ENCODE measurements around the gene APBA2. TPM values are rescaled to one million over a fixed set of nuclear protein-coding genes. Genes with fewer than 3 reads are reported as not detected.

APBA2 gene
- total RNA-seq, 1 donor from 2014 or later: 35.8 TPM

- TF ChIP-seq EZH2 (IDR thresholded peaks at IDR 0.05) (no peak), CTCF (IDR thresholded peaks at IDR 0.05) (no peak), EZH2phosphoT487 (IDR thresholded peaks at IDR 0.05) (no peak)
- H3K27ac Mint-ChIP-seq: no peak overlapping the region
- H3K27ac ChIP-seq: no peak overlapping the region
- no peaks in the 10 kb centered on the region for H3K9me3 ChIP-seq (ENCODE audit: low read depth)
- no peak for DNase-seq (ENCODE audit: low spot score)
- peaks cover 61% of the 10 kb centered on the region for H3K79me2 ChIP-seq (ENCODE audit: low read depth)
- peaks cover 55% of the 10 kb centered on the region for H3K4me1 ChIP-seq
- H3K4me3 ChIP-seq: no peak overlapping the region
- no peak overlapping the region for H3K4me2 ChIP-seq
- no peak overlapping the region for H3K9ac ChIP-seq
- H3K27me3 Mint-ChIP-seq (ENCODE audit: insufficient read depth, low read depth): no peaks in the 10 kb centered on the region
- no peaks in the 10 kb centered on the region for H3K36me3 Mint-ChIP-seq
- no peaks in the 10 kb centered on the region for H3K36me3 ChIP-seq
- H3K4me3 Mint-ChIP-seq: no peak overlapping the region
- peaks cover 35% of the 10 kb centered on the region for H3F3A ChIP-seq (ENCODE audit: low read depth)
- H3K27me3 ChIP-seq: no peaks in the 10 kb centered on the region
- peaks cover 68% of the 10 kb centered on the region for H4K20me1 ChIP-seq (ENCODE audit: low read depth)
- peaks cover under 1% of the 10 kb centered on the region for H3K9me3 Mint-ChIP-seq
- peaks cover 27% of the 10 kb centered on the region for H3K4me1 Mint-ChIP-seq
- no peak overlapping the region for H2AFZ ChIP-seq (replicated peaks)
These were observed 28.8 kb downstream of the APBA2 start for GRCh38 chr15:28914483-28915023.

- Mint-ChIP-seq H3K36me3 (no peaks in the 10 kb centered on the region), H3K4me3 (no peak overlapping the region), H3K27me3 (ENCODE audit: insufficient read depth, low read depth) (no peaks in the 10 kb centered on the region), H3K27ac (no peak overlapping the region), H3K9me3 (no peaks in the 10 kb centered on the region), H3K4me1 (peaks cover 27% of the 10 kb centered on the region)
- H3K36me3 ChIP-seq: no peaks in the 10 kb centered on the region
- H3F3A ChIP-seq (ENCODE audit: low read depth): peaks cover 30% of the 10 kb centered on the region
- H3K27ac ChIP-seq: no peak overlapping the region
- peaks cover 62% of the 10 kb centered on the region for H3K79me2 ChIP-seq (ENCODE audit: low read depth)
- H3K9ac ChIP-seq: no peak overlapping the region
- DNase-seq (ENCODE audit: low spot score): no peak
- H3K4me1 ChIP-seq: peaks cover 48% of the 10 kb centered on the region
- no peak overlapping the region for H2AFZ ChIP-seq (replicated peaks)
- H3K4me3 ChIP-seq: no peak overlapping the region
- no peak for TF ChIP-seq CTCF (IDR thresholded peaks at IDR 0.05)
- TF ChIP-seq EZH2phosphoT487 (IDR thresholded peaks at IDR 0.05): no peak
- TF ChIP-seq EZH2 (IDR thresholded peaks at IDR 0.05): no peak
- no peaks in the 10 kb centered on the region for H3K27me3 ChIP-seq
- no peak overlapping the region for H3K4me2 ChIP-seq
- no peaks in the 10 kb centered on the region for H3K9me3 ChIP-seq (ENCODE audit: low read depth)
- peaks cover 68% of the 10 kb centered on the region for H4K20me1 ChIP-seq (ENCODE audit: low read depth)
These were observed 29.5 kb downstream of the APBA2 start for GRCh38 chr15:28915041-28915810.

DNA sequence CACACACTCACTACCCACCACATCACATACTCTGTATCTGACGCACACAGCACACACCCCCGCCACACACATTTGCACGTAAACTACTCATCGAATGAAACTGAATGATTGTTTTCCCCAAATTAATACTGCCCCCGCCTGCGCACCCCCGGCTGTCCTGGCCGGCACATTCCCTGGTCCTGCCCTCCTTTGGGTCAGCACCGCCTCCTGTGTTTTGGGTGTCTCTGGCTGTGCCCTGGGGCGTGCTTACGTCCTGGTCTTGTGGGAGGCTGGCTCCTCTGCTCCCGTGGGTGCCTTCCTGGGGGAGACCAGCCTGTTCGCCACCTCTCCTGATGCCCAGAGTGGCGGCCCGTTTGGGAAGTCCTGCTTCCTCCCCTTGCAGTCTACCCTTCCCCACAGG, 30.2 kb downstream of the APBA2 start:
- Histone ChIP-seq H3K27me3 (no peaks in the 10 kb centered on the region), H3K4me3 (no peak overlapping the region), H3K4me2 (no peak overlapping the region), H3K4me1 (peaks cover 41% of the 10 kb centered on the region), H4K20me1 (ENCODE audit: low read depth) (peaks cover 68% of the 10 kb centered on the region), H3K36me3 (no peaks in the 10 kb centered on the region), H3K9ac (no peak overlapping the region), H2AFZ (replicated peaks) (no peak overlapping the region), H3K9me3 (ENCODE audit: low read depth) (no peaks in the 10 kb centered on the region), H3F3A (ENCODE audit: low read depth) (peaks cover 23% of the 10 kb centered on the region), H3K27ac (no peak overlapping the region), H3K79me2 (ENCODE audit: low read depth) (peaks cover 58% of the 10 kb centered on the region)
- Mint-ChIP-seq H3K9me3 (no peaks in the 10 kb centered on the region), H3K36me3 (no peaks in the 10 kb centered on the region), H3K4me1 (peaks cover 24% of the 10 kb centered on the region), H3K27ac (no peak overlapping the region), H3K4me3 (no peak overlapping the region), H3K27me3 (ENCODE audit: insufficient read depth, low read depth) (peaks cover 3% of the 10 kb centered on the region)
- DNase-seq (ENCODE audit: low spot score): no peak
- TF ChIP-seq EZH2phosphoT487 (IDR thresholded peaks at IDR 0.05) (no peak), CTCF (IDR thresholded peaks at IDR 0.05) (no peak), EZH2 (IDR thresholded peaks at IDR 0.05) (no peak)
